HepG2 (cell line): ENCODE measurements around the gene WWTR1. TPM values are rescaled to one million over a fixed set of nuclear protein-coding genes. Genes with fewer than 3 reads are reported as not detected.
A peak's percentile ranks its signal among the peaks of the same experiment; 100 is the strongest.

Experiments
- ATAC-seq: fragments of 200-7000 bp; cut with Tn5 transposase; 3 replicates; pipeline ENCODE4 v1.9.1; 2020; ENCODE audit warnings: mild to moderate bottlenecking, moderate library complexity
- BruUV-seq: library from RNA; stranded (reverse); fragments of 400-500 nt; replicated peaks from 2 replicates; lab custom pipeline; 2021; lab: Mats Ljungman, UMichigan
- CTCF ChIA-PET: fragments of 300-600 bp; formaldehyde crosslinking; extraction: SDS; loops from one replicate; lab custom pipeline; 2021; ENCODE audit warnings: low total read pairs, inconsistent platforms, low intra/inter-chr PET ratio; lab: Yijun Ruan, JAX
- POLR2A ChIA-PET: fragments of 350-600 bp; sonication (Branson Sonifier 250); formaldehyde crosslinking; loops from one replicate; lab custom pipeline; 2020; ENCODE audit warnings: antibody characterized with exemption, inconsistent platforms; lab: Yijun Ruan, JAX
- DNase-seq: peaks from one replicate; pipeline ENCODE4 v3.0.0-alpha.2; 2015; ENCODE audit warnings: low spot score
- FAIRE-seq: peaks from 3 replicates; lab custom pipeline; 2011; peaks lifted over from hg19 to GRCh38; lab: Jason Lieb, UNC
- H2AFZ ChIP-seq: one replicate; pipeline ENCODE4 v1.6.1; 2011; ENCODE audit warnings: low read length, inconsistent platforms
- H3K27ac ChIP-seq: fragments of 300-600 bp; 3 replicates; pipeline ENCODE4 v1.8.0; 2011; ENCODE audit warnings: mixed run types, mild to moderate bottlenecking, mixed read lengths, low read length, inconsistent platforms; ENCODE audit not compliant: insufficient read depth; ENCODE audit errors: extremely low read length
- H3K27me3 ChIP-seq, 2 experiments: fragments of 200-600 bp in 1 of 2; 2 replicates in 1 of 2; 3 replicates in 1 of 2; pipeline versions ENCODE4 v1.6.0 to v1.8.0; 2011; ENCODE audit warnings: low read length in 2 of 2, mild to moderate bottlenecking in 2 of 2, moderate library complexity in 2 of 2, inconsistent platforms in 1 of 2; ENCODE audit not compliant: insufficient read depth in 2 of 2, control insufficient read depth in 1 of 2
- H3K36me3 ChIP-seq, 2 experiments: fragments of 200-600 bp in 1 of 2; replicated peaks in 1 of 2; 2 replicates in 1 of 2; 3 replicates in 1 of 2; pipeline versions ENCODE4 v1.5.1 to v1.8.0; 2011; ENCODE audit warnings: low read length in 2 of 2, inconsistent platforms in 1 of 2; ENCODE audit not compliant: insufficient read depth in 2 of 2, control insufficient read depth in 1 of 2
- H3K4me1 ChIP-seq: 2 replicates; pipeline ENCODE4 v1.5.1; 2012; ENCODE audit warnings: low read length, inconsistent platforms; ENCODE audit not compliant: insufficient read depth
- H3K4me2 ChIP-seq: 2 replicates; pipeline ENCODE4 v1.6.0; 2011; ENCODE audit warnings: low read depth, low read length, inconsistent platforms
- H3K4me3 ChIP-seq, 3 experiments: fragments of 200-600 bp in 1 of 3; sonication (generic), shearing (Covaris generic) in 1 of 3; replicated peaks in 1 of 3; 2 replicates each; pipeline ENCODE4 v1.5.1; 2011 to 2016; ENCODE audit warnings: low read length in 3 of 3, inconsistent platforms in 2 of 3, low read depth in 2 of 3, mild to moderate bottlenecking in 2 of 3, control low read depth in 1 of 3, mixed read lengths in 1 of 3; ENCODE audit not compliant: insufficient read depth in 1 of 3
- H3K79me2 ChIP-seq: one replicate; pipeline ENCODE4 v1.6.1; 2011; ENCODE audit warnings: low read length, inconsistent platforms; ENCODE audit not compliant: insufficient read depth
- H3K9ac ChIP-seq: 2 replicates; pipeline ENCODE4 v1.6.0; 2011; ENCODE audit warnings: mild to moderate bottlenecking, low read depth, low read length, inconsistent platforms; ENCODE audit not compliant: insufficient read depth
- H3K9me3 ChIP-seq: 2 replicates; pipeline ENCODE4 v1.5.1; 2012; ENCODE audit warnings: mild to moderate bottlenecking, low read length
- H4K20me1 ChIP-seq: 2 replicates; pipeline ENCODE4 v1.6.0; 2011; ENCODE audit warnings: inconsistent platforms, mild to moderate bottlenecking, low read length, moderate library complexity; ENCODE audit not compliant: insufficient read depth
- FOXK1 ChIP-seq: sonication (generic); formaldehyde crosslinking; IDR thresholded peaks from 2 replicates; pipeline ENCODE4 v1.4.0; 2020; ENCODE audit warnings: low read depth, missing genetic modification reagents, borderline replicate concordance
- KDM2A ChIP-seq: sonication (generic); formaldehyde crosslinking; IDR thresholded peaks from 2 replicates; pipeline ENCODE4 v1.4.0; 2020; ENCODE audit warnings: low read depth, missing genetic modification reagents, borderline replicate concordance
- MEIS1 ChIP-seq: sonication (generic); formaldehyde crosslinking; IDR thresholded peaks from 2 replicates; pipeline ENCODE4 v1.9.0; 2021; ENCODE audit warnings: mild to moderate bottlenecking, missing genetic modification reagents, moderate library complexity, borderline replicate concordance
- NONO ChIP-seq, 2 experiments: fragments of 450-650 bp in 1 of 2; sonication (generic) in 1 of 2; formaldehyde crosslinking in 1 of 2; IDR thresholded peaks in 1 of 2; conservative IDR thresholded peaks in 1 of 2; 2 replicates each; pipeline versions ENCODE4 v1.6.1 to v1.8.0; 2017 to 2022; ENCODE audit warnings: mild to moderate bottlenecking in 1 of 2, missing genetic modification reagents in 1 of 2, moderate library complexity in 1 of 2
- PHF20 ChIP-seq: sonication (generic); formaldehyde crosslinking; IDR thresholded peaks from 2 replicates; pipeline ENCODE4 v1.5.0; 2020; ENCODE audit warnings: mild to moderate bottlenecking, missing genetic modification reagents
- RARA ChIP-seq: IDR thresholded peaks from 2 replicates; pipeline ENCODE4 v1.6.1; 2016; ENCODE audit warnings: missing genetic modification reagents, missing compliant biosample characterization
- RARG ChIP-seq: sonication (generic); formaldehyde crosslinking; IDR thresholded peaks from 2 replicates; pipeline ENCODE4 v1.4.0; 2020; ENCODE audit warnings: low read depth, mild to moderate bottlenecking, missing genetic modification reagents
- SMC3 ChIP-seq: IDR thresholded peaks from 2 replicates; pipeline ENCODE4 v1.6.1; 2011; ENCODE audit warnings: low read length, improper control_type of control experiment
- ZNF382 ChIP-seq: sonication (generic); formaldehyde crosslinking; IDR thresholded peaks from 2 replicates; pipeline ENCODE4 v1.5.0; 2020; ENCODE audit warnings: missing genetic modification reagents, mild to moderate bottlenecking, borderline replicate concordance
- ZNF569 ChIP-seq: sonication (generic); formaldehyde crosslinking; IDR thresholded peaks from 2 replicates; pipeline ENCODE4 v1.5.0; 2020; ENCODE audit warnings: mild to moderate bottlenecking, missing genetic modification reagents, moderate library complexity, borderline replicate concordance
- ZNF674 ChIP-seq: sonication (generic); formaldehyde crosslinking; IDR thresholded peaks from 2 replicates; pipeline ENCODE4 v1.5.0; 2020; ENCODE audit warnings: low read depth, mild to moderate bottlenecking, missing genetic modification reagents
- ZSCAN21 ChIP-seq: sonication (generic); formaldehyde crosslinking; IDR thresholded peaks from 2 replicates; pipeline ENCODE4 v1.8.0; 2022; ENCODE audit warnings: mild to moderate bottlenecking, missing genetic modification reagents, moderate library complexity, borderline replicate concordance
- WGBS: methylation state at CpG from one replicate; pipeline ENCODE4 v1.1.6; 2017; ENCODE audit warnings: low lambda C conversion rate; 5-methylcytosine and 5-hydroxymethylcytosine counted together
- in situ Hi-C: cut with HindIII; loops from 2 replicates; pipeline ENCODE4 v1.10.0; 2017; ENCODE audit warnings: low pct_unique_long_range_greater_than_20kb; ENCODE audit not compliant: extremely low pct_ligation_motif_present
- intact Hi-C: fragments of 100-400 bp; cut with micrococcal nuclease; formaldehyde crosslinking; loops from one replicate; pipeline ENCODE4 v1.10.0; 2022; ENCODE audit not compliant: unreplicated experiment
- polyA plus RNA-seq, 8 experiments: library from polyadenylated mRNA; depleted of rRNA in 3 of 8; stranded (reverse) in 7 of 8; unstranded in 1 of 8; fragments of >200 nt; fragmentation: Illumina TruSeq in 4 of 8; extraction: Trizol in 4 of 8; gene quantifications; 2 replicates each; pipeline versions ENCODE4 v1.2.1 to v1.2.3, GENCODE V29; 2011 to 2016; ENCODE audit warnings: low read depth in 4 of 8, missing spikeins in 1 of 8, mixed read lengths in 1 of 8; ENCODE audit not compliant: insufficient read depth in 1 of 8
- total RNA-seq, 5 experiments: library from RNA; depleted of rRNA; stranded (reverse); fragments of >200 nt; fragmentation: Illumina TruSeq; extraction: Trizol; gene quantifications; 2 replicates each; pipeline ENCODE4 v1.2.3, GENCODE V29; 2016; ENCODE audit warnings: low read depth in 1 of 5
- TF ChIP-seq, protein P1 (sequence below): IDR thresholded peaks from 2 replicates; pipeline ENCODE4 v1.6.1; 2012; ENCODE audit warnings: low read depth, low read length, improper control_type of control experiment
- TF ChIP-seq, protein P2 (sequence below): sonication (generic); formaldehyde crosslinking; IDR thresholded peaks from 2 replicates; pipeline ENCODE4 v1.5.1; 2020; ENCODE audit warnings: missing genetic modification reagents, mild to moderate bottlenecking, borderline replicate concordance
- TF ChIP-seq, protein P3 (sequence below): sonication (generic); formaldehyde crosslinking; IDR thresholded peaks from 2 replicates; pipeline ENCODE4 v1.5.1; 2020; ENCODE audit warnings: missing genetic modification reagents, mild to moderate bottlenecking, borderline replicate concordance

The WWTR1 gene
- total and polyA plus RNA-seq, 2 of the 13 experiments (the other 11 are each of a cell fraction or from before 2014, with no cell fraction given), result 19.7 to 139 TPM

DNA sequence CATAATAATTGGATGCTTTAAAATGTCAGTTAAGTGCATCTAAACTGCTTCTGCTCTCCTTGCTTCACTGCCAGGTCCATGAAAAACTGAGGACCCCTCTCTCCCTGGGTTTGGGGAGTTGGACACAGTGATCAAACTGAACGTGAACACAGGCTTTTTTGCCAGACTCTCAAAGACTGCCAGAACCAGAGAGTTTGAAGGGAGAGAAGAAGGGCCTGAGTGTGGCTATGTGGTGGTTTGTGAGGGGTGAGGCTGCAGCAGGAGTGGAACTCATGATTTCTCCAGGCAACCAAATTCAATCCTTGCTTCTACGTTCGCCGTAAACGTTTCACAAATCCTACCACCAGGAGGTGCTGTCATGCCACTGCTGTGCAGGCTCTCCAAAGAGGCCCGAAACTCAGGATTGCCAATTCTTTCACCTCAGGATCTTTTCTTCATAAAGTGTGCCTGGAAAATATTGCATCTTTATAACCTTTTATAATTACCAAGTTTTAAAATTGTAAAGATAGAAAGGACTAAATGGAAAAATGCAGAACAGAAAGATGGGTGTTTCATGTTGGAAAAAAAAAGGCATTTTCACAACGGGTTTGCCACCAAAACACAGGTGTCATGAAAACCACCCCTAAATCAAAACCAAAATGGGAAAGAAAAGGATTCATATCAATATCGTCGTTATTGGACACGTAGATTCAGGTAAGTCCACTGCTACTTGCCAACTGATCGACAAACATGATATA lies 163.6 kb downstream of the WWTR1 start (continued):
- TF ChIP-seq KDM2A (CRISPR knock-in tag), result peak; percentile 35; the same call in 1 of the 2 replicates
- peak; percentile 90 for TF ChIP-seq SMC3
- TF ChIP-seq ZNF569 (CRISPR knock-in tag), result 0 out of 2 replicates have a peak, but pooled peaks have one; percentile 65
- TF ChIP-seq, protein P1, sequence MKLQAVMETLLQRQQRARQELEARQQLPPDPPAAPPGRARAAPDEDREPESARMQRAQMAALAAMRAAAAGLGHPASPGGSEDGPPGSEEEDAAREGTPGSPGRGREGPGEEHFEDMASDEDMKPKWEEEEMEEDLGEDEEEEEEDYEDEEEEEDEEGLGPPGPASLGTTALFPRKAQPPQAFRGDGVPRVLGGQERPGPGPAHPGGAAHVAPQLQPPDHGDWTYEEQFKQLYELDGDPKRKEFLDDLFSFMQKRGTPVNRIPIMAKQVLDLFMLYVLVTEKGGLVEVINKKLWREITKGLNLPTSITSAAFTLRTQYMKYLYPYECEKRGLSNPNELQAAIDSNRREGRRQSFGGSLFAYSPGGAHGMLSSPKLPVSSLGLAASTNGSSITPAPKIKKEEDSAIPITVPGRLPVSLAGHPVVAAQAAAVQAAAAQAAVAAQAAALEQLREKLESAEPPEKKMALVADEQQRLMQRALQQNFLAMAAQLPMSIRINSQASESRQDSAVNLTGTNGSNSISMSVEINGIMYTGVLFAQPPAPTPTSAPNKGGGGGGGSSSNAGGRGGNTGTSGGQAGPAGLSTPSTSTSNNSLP, result no peak
- no peak for TF ChIP-seq RARG (CRISPR knock-in tag)

DNA sequence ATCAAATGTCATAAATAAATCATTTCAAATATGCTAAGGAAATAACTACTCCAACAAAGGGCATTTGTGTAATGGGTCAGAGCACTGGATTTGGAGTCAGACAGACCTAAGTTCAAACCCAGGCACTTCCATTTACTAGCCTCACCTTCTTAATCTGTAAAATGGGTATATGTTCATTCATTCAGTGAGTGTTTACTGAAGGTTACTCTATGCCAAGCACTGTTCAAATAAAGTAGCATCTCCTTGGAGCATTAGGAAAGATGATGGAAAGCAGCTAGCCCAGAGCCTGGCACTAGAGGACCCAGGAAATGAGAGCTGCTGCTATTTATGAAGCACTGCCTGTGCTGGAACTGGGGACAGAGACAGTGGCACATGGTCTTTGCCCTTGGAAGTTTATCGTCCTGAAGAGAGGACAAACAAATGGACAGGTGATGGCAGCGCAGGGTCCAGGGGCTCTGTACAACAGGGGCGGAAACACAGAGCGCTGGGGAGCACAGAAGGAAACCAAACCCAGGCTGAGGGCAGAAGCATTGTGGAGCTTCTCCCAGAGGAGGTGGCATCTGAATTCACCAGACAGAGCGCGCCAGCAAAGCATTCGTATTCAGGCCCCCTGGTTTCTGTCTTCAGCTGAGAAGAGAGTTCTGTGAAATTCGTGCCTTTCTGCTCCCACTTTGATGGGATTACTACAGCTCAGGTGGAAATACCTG lies 164.4 kb downstream of the WWTR1 start:
- H3K27me3 ChIP-seq, result no peaks in the 10 kb centered on the region
- peak overlapping the region; percentile 46 to 65 (median 62) for H3K4me3 ChIP-seq
- ChIA-PET CTCF (interaction anchor here (1.3 to 2.6 kb wide), 6 partner anchors 19 to 315 kb away, joined by 4 to 12 read pairs (median 8); no protein-coding TSS in a partner anchor), POLR2A (interaction anchor here (1.0 to 1.2 kb wide), 3 partner anchors 123 to 364 kb away, joined by 3 read pairs; no protein-coding TSS in a partner anchor)
- intact Hi-C loops, result loop anchor here (1.0 to 5.0 kb wide), 4 partner anchors 19 to 315 kb away; no protein-coding TSS in a partner anchor
- ATAC-seq (peak; percentile 96), FAIRE-seq (peak; percentile 93), DNase-seq (peak; percentile 85)
- H3K27ac ChIP-seq, result peak overlapping the region; percentile 66
- peak overlapping the region; percentile 95 for H3K4me2 ChIP-seq
- in situ Hi-C loops, result no loop called here
- peaks cover 47% of the 10 kb centered on the region for H3K4me1 ChIP-seq
- BruUV-seq, result no TSS peak
- H4K20me1 ChIP-seq, result no peaks in the 10 kb centered on the region
- H2AFZ ChIP-seq, result peak overlapping the region; percentile 90
- H3K9ac ChIP-seq, result peak overlapping the region; percentile 59
- H3K36me3 ChIP-seq, result no peaks in the 10 kb centered on the region
- H3K9me3 ChIP-seq, result no peaks in the 10 kb centered on the region
- H3K79me2 ChIP-seq, result no peaks in the 10 kb centered on the region
- 8% methylated on average over 8 of the region's 8 CpGs for WGBS
- peak; percentile 27; the same call in 1 of the 2 replicates for TF ChIP-seq ZSCAN21 (CRISPR knock-in tag)
- TF ChIP-seq NONO (IDR thresholded peaks at IDR 0.05), result no peak
- TF ChIP-seq NONO (CRISPR knock-in tag; conservative IDR thresholded peaks at IDR 0.05), result peak; percentile 63; the same call in 1 of the 2 replicates
- peak; percentile 85; the same call in 1 of the 2 replicates for TF ChIP-seq MEIS1 (CRISPR knock-in tag)
- no peak for TF ChIP-seq PHF20 (CRISPR knock-in tag)
- no peak for TF ChIP-seq FOXK1 (CRISPR knock-in tag)
- no peak for TF ChIP-seq ZNF674 (CRISPR knock-in tag)
- TF ChIP-seq, protein P2, sequence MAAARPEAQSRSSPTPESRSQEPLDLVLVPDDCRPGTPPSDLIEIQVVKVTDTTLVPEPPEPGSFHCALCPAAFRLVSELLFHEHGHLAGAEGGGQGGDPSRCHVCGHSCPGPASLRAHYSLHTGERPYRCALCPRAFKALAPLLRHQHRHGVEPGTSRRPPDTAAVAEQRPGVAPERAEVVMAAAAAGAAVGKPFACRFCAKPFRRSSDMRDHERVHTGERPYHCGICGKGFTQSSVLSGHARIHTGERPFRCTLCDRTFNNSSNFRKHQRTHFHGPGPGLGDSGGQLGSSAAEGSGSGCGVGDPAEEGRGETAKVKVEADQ, result no peak
- TF ChIP-seq ZNF382 (CRISPR knock-in tag), result no peak
- 0 out of 2 replicates have a peak, but pooled peaks have one; percentile 15 for TF ChIP-seq RARA (CRISPR knock-in tag)
- TF ChIP-seq, protein P3, sequence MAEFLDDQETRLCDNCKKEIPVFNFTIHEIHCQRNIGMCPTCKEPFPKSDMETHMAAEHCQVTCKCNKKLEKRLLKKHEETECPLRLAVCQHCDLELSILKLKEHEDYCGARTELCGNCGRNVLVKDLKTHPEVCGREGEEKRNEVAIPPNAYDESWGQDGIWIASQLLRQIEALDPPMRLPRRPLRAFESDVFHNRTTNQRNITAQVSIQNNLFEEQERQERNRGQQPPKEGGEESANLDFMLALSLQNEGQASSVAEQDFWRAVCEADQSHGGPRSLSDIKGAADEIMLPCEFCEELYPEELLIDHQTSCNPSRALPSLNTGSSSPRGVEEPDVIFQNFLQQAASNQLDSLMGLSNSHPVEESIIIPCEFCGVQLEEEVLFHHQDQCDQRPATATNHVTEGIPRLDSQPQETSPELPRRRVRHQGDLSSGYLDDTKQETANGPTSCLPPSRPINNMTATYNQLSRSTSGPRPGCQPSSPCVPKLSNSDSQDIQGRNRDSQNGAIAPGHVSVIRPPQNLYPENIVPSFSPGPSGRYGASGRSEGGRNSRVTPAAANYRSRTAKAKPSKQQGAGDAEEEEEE, result no peak
